CD4-positive, alpha-beta T cell (primary cell): ENCODE data around the gene MPI. TPM values are rescaled to one million over a fixed set of nuclear protein-coding genes. Genes with fewer than 3 reads are reported as not detected.

ENCODE experiments used
- ATAC-seq: fragments of 200-7000 bp; cut with Tn5 transposase; one replicate; pipeline ENCODE4 v1.10.0; 2022; ENCODE audit warnings: mild to moderate bottlenecking; ENCODE audit not compliant: poor library complexity
- CTCF ChIA-PET: fragments of 350-600 bp; sonication (Branson Sonifier 250); formaldehyde crosslinking; loops from one replicate; lab custom pipeline; 2021; ENCODE audit warnings: antibody characterized with exemption, inconsistent platforms; lab: Charles Lee
- POLR2A ChIA-PET: fragments of 350-600 bp; sonication (Branson Sonifier 250); formaldehyde crosslinking; loops from one replicate; lab custom pipeline; 2021; ENCODE audit warnings: antibody characterized with exemption, inconsistent platforms; lab: Charles Lee
- DNase-seq, 14 experiments: peaks; one replicate each; pipeline ENCODE4 v3.0.0-alpha.2; 2013 to 2020; ENCODE audit warnings: mixed read lengths in 2 of 14
- H3K27ac ChIP-seq, 2 donors: one replicate each; pipeline versions ENCODE4 v1.5.1 to v1.7.0; 2013; ENCODE audit warnings: low read length in 2 of 2, low read depth in 1 of 2, mild to moderate bottlenecking in 1 of 2
- H3K27me3 ChIP-seq, 2 experiments: 1 replicate in 1 of 2; 2 replicates in 1 of 2; pipeline versions ENCODE4 v1.6.1 to v1.7.0; 2013; ENCODE audit warnings: low read length in 2 of 2, control low read depth in 1 of 2, mild to moderate bottlenecking in 1 of 2, moderate library complexity in 1 of 2; ENCODE audit not compliant: insufficient read depth in 2 of 2, control insufficient read depth in 1 of 2
- H3K36me3 ChIP-seq: one replicate; pipeline ENCODE4 v1.6.1; 2013; ENCODE audit warnings: low read length, control low read depth; ENCODE audit not compliant: insufficient read depth
- H3K4me1 ChIP-seq: one replicate; pipeline ENCODE4 v1.6.1; 2013; ENCODE audit warnings: low read length, control low read depth; ENCODE audit not compliant: insufficient read depth
- H3K4me3 ChIP-seq: one replicate; pipeline ENCODE4 v1.5.1; 2013; ENCODE audit warnings: mild to moderate bottlenecking, low read length, moderate library complexity
- H3K9me3 ChIP-seq, 2 experiments: 1 replicate in 1 of 2; 2 replicates in 1 of 2; pipeline versions ENCODE4 v1.6.1 to v1.7.0; 2013; ENCODE audit warnings: low read length in 2 of 2, mild to moderate bottlenecking in 2 of 2, control low read depth in 1 of 2, moderate library complexity in 1 of 2; ENCODE audit not compliant: control insufficient read depth in 1 of 2, insufficient read depth in 1 of 2
- H3K27ac Mint-ChIP-seq: one replicate; pipeline ENCODE4 v1.8.0; 2020; ENCODE audit warnings: mixed read lengths
- H3K27me3 Mint-ChIP-seq: one replicate; pipeline ENCODE4 v1.8.0; 2021; ENCODE audit warnings: mixed read lengths
- H3K36me3 Mint-ChIP-seq: one replicate; pipeline ENCODE4 v1.8.0; 2021; ENCODE audit warnings: low read depth, mixed read lengths
- H3K4me1 Mint-ChIP-seq: one replicate; pipeline ENCODE4 v1.8.0; 2021; ENCODE audit warnings: low read depth, mixed read lengths
- H3K4me3 Mint-ChIP-seq: one replicate; pipeline ENCODE4 v1.8.0; 2020; ENCODE audit warnings: mild to moderate bottlenecking, mixed read lengths
- H3K9me3 Mint-ChIP-seq: one replicate; pipeline ENCODE4 v1.8.0; 2020; ENCODE audit warnings: mixed read lengths
- intact Hi-C, 2 experiments: fragments of 100-400 bp; cut with DNase I in 1 of 2; cut with micrococcal nuclease in 1 of 2; formaldehyde crosslinking; loops; one replicate each; pipeline versions ENCODE4 v1.15.1 to v1.9.0; 2023 to 2025; cut with DNase I, micrococcal nuclease
- total RNA-seq, 174 experiments: library from RNA in 2 of 174; stranded (reverse) in 2 of 174; gene quantifications; one replicate each; pipeline ENCODE4 v1.2.3 and lab custom pipeline; 2021 to 2026
- TF ChIP-seq, protein P1 (sequence below): fragments of 200-600 bp; IDR thresholded peaks from one replicate; pipeline ENCODE4 v1.8.0; 2022; ENCODE audit warnings: antibody characterized with exemption, mild to moderate bottlenecking

MPI gene
- total RNA-seq, 2 experiments from 2014 or later: 28.9 to 30.3 TPM

GRCh38 chr15:74888716-74889115, 1.1 kb upstream of the MPI start:
- TF ChIP-seq, protein P1, sequence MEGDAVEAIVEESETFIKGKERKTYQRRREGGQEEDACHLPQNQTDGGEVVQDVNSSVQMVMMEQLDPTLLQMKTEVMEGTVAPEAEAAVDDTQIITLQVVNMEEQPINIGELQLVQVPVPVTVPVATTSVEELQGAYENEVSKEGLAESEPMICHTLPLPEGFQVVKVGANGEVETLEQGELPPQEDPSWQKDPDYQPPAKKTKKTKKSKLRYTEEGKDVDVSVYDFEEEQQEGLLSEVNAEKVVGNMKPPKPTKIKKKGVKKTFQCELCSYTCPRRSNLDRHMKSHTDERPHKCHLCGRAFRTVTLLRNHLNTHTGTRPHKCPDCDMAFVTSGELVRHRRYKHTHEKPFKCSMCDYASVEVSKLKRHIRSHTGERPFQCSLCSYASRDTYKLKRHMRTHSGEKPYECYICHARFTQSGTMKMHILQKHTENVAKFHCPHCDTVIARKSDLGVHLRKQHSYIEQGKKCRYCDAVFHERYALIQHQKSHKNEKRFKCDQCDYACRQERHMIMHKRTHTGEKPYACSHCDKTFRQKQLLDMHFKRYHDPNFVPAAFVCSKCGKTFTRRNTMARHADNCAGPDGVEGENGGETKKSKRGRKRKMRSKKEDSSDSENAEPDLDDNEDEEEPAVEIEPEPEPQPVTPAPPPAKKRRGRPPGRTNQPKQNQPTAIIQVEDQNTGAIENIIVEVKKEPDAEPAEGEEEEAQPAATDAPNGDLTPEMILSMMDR: no peak
- H3K4me3 ChIP-seq: no peak overlapping the region
- no peak for DNase-seq
- H3K4me1 Mint-ChIP-seq: peaks cover 39% of the 10 kb centered on the region
- ATAC-seq: no peak
- H3K27ac ChIP-seq: peak overlapping the region in 1 of 2 donors; percentile 89
- peaks cover 11% of the 10 kb centered on the region for H3K36me3 ChIP-seq
- peaks cover 24% of the 10 kb centered on the region for H3K36me3 Mint-ChIP-seq
- peak overlapping the region; percentile 86 for H3K27ac Mint-ChIP-seq
- peaks cover 55% of the 10 kb centered on the region for H3K4me1 ChIP-seq
- no peaks in the 10 kb centered on the region for H3K27me3 ChIP-seq
- H3K27me3 Mint-ChIP-seq: no peaks in the 10 kb centered on the region
- CTCF ChIA-PET: no interaction called here
- no peaks in the 10 kb centered on the region for H3K9me3 Mint-ChIP-seq
- no peaks in the 10 kb centered on the region for H3K9me3 ChIP-seq
- peak overlapping the region; percentile 88 for H3K4me3 Mint-ChIP-seq
- intact Hi-C loops: loop anchor here in 1 of 2 experiments (1.0 kb wide), 1 partner anchor 15 kb away; the partner anchor contains the start of gene SCAMP2
- POLR2A ChIA-PET: interaction anchor here (1.1 to 2.1 kb wide), 3 partner anchors 13 to 18 kb away, joined by 5 to 15 read pairs (median 8); partner anchors contain the start of genes FAM219B and SCAMP2

DNA sequence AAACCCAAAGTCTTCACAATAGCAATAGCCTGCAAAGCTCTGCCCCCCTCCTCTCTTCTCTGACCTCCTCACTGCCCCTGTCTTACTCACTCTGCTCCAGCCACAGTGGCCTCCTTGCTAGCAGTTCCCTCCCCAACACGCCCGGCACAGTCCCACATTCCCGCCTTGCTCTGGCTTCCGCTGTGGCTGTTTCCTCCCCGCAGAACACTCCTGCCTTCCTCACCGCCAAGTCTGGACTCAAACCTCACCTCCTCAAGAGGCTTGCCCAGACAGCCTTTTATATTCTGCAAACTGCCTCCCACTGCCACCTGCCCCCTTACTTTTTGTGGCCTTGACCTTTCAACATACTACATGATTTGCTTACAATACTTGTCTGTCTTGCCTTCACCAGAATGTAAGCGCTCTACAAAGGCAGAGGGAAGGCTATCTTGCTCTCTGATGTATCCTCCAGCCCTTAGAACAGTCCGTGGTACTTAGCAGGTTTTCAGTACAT, 406 bp upstream of the MPI start:
- Histone ChIP-seq H3K27me3 (no peaks in the 10 kb centered on the region), H3K4me1 (peaks cover 56% of the 10 kb centered on the region), H3K4me3 (peak overlapping the region; percentile 92), H3K9me3 (no peaks in the 10 kb centered on the region), H3K36me3 (peaks cover 11% of the 10 kb centered on the region), H3K27ac (peak overlapping the region; percentile 71 to 89)
- Mint-ChIP-seq H3K4me1 (peaks cover 43% of the 10 kb centered on the region), H3K27ac (peak overlapping the region; percentile 86), H3K9me3 (no peaks in the 10 kb centered on the region), H3K36me3 (peaks cover 27% of the 10 kb centered on the region), H3K27me3 (no peaks in the 10 kb centered on the region), H3K4me3 (peak overlapping the region; percentile 88)
- ATAC-seq (peak; percentile 19), DNase-seq (peak in 4 of 14 experiments; percentile 25 to 47 (median 35))
- CTCF ChIA-PET: interaction anchor here (1.2 to 1.7 kb wide), 3 partner anchors 12 to 16 kb away, joined by 3 to 8 read pairs (median 6); no protein-coding TSS in a partner anchor
- TF ChIP-seq, protein P1: no peak
- POLR2A ChIA-PET: interaction anchor here (1.0 to 2.1 kb wide), 10 partner anchors 10 to 101 kb away, joined by 3 to 15 read pairs (median 6); partner anchors contain the start of genes FAM219B, SCAMP2 and ULK3
- intact Hi-C loops: loop anchor here in 1 of 2 experiments (1.0 kb wide), 1 partner anchor 16 kb away; the partner anchor contains the start of gene SCAMP2

GRCh38 chr15:74890665-74890960, 771 bp downstream of the MPI start:
- Mint-ChIP-seq H3K27ac (peak overlapping the region; percentile 86), H3K9me3 (no peaks in the 10 kb centered on the region), H3K4me3 (peak overlapping the region; percentile 88), H3K27me3 (no peaks in the 10 kb centered on the region), H3K4me1 (peaks cover 43% of the 10 kb centered on the region), H3K36me3 (peaks cover 27% of the 10 kb centered on the region)
- TF ChIP-seq, protein P1: no peak
- DNase-seq: no peak
- peaks cover 15% of the 10 kb centered on the region for H3K36me3 ChIP-seq
- no peaks in the 10 kb centered on the region for H3K27me3 ChIP-seq
- ChIA-PET POLR2A (interaction anchor here (0.7 to 2.1 kb wide), 5 partner anchors 12 to 348 kb away, joined by 3 to 15 read pairs (median 7); partner anchors contain the start of genes CLK3, FAM219B and ULK3), CTCF (interaction anchor here (1.4 to 1.7 kb wide), 2 partner anchors 11 to 17 kb away, joined by 6 to 8 read pairs; no protein-coding TSS in a partner anchor)
- peaks cover 61% of the 10 kb centered on the region for H3K4me1 ChIP-seq
- no peaks in the 10 kb centered on the region for H3K9me3 ChIP-seq
- intact Hi-C loops: loop anchor here (1.0 to 5.0 kb wide), 4 partner anchors 17 to 48 kb away; partner anchors contain the start of genes ULK3 (in 2 of the 2), COX5A (in 1 of the 2) and SCAMP2 (in 1 of the 2)
- ATAC-seq: no peak
- H3K4me3 ChIP-seq: peak overlapping the region; percentile 92
- H3K27ac ChIP-seq: peak overlapping the region; percentile 71 to 89
